CD4-positive, alpha-beta T cell treated with Interleukin-6 at 100 ng/mL for 8 hours (primary cell): ENCODE measurements around the gene CIB2.

Source experiments
- DNase-seq: peaks from one replicate; pipeline ENCODE4 v3.0.0-alpha.2; 2020; ENCODE audit warnings: mixed read lengths, low spot score

CIB2 gene

DNA sequence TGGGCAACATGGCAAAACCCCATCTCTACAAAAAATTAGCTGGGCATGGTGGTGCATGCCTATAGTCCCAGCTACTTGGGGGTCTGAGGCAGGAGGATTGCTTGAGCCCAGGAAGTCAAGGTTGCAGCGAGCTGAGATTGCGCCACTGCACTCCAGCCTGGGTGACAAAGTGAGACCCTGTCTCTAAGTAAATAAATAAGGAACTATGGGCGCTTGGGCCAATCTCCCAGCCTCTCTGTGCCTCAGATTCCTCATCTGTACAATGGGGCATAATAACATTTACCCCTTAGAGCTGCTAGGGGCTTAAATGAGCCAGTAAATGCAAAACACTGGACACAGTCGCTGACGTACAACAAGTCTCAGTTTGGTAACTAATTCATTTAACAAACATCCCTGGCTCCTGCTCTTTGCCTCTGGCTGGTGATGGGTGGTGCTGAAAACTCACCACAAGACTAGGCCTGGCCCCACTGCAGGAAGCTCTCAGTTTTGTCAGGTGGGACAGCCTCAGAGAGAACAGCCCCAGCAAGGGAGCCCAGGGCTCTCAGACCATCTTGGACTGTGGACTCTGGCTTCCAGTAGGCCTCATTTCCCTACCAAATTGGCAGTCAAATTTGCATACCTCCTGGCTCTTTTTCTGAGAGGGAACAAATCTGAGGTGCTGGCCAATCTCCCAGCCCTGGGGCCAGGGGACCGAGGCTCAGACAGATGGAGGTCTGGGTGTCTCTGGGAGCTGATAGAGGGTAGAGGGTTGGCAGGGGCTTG lies 47.4 kb downstream of the CIB2 start:
- DNase-seq, result no peak

- DNase-seq, result no peak
These were observed 48.1 kb downstream of the CIB2 start for GRCh38 chr15:78083186-78083585.

DNA sequence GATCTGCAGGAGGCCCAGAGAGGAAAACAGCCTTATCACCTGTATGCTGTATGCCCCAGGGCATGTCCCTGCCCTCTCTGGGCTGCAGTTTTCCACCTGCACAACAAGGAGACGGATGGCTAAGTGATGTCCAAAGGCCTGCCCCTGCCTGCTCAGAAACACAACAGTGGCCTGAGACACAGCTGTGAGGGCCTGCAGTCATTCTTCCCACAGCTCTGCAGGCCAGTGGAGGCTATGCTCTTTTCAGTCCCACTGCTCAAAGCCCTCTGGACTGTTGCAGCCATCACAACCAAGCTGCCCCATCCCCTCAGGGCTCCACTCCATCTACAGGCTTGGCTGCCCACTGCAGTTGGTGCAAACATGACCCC lies 48.5 kb downstream of the CIB2 start:
- no peak for DNase-seq

- DNase-seq, result no peak
These were observed 49.0 kb downstream of the CIB2 start for GRCh38 chr15:78082106-78082742.

DNA sequence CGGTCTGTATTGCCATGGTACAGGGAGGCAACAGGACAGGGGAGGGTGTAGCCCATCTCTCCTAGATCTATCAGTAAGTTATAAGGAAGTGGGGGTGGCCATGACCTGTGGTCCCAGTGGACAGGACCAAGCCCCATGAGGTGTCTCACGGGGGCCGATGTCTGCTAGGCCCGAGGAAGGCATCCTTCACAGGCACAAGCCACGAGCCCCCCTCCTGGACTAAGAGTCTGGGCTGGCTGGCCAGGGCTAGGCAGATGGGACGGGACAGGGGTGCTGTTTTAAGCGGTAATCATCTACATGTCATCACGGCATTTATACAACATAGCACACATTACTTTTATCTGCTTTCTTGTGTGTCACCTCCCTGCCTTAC lies 51.2 kb downstream of the CIB2 start:
- DNase-seq, result no peak

- no peak for DNase-seq
These were observed 51.8 kb downstream of the CIB2 start for GRCh38 chr15:78079298-78080087.

- no peak for DNase-seq
These were observed 53.4 kb downstream of the CIB2 start for GRCh38 chr15:78077871-78078210.

DNA sequence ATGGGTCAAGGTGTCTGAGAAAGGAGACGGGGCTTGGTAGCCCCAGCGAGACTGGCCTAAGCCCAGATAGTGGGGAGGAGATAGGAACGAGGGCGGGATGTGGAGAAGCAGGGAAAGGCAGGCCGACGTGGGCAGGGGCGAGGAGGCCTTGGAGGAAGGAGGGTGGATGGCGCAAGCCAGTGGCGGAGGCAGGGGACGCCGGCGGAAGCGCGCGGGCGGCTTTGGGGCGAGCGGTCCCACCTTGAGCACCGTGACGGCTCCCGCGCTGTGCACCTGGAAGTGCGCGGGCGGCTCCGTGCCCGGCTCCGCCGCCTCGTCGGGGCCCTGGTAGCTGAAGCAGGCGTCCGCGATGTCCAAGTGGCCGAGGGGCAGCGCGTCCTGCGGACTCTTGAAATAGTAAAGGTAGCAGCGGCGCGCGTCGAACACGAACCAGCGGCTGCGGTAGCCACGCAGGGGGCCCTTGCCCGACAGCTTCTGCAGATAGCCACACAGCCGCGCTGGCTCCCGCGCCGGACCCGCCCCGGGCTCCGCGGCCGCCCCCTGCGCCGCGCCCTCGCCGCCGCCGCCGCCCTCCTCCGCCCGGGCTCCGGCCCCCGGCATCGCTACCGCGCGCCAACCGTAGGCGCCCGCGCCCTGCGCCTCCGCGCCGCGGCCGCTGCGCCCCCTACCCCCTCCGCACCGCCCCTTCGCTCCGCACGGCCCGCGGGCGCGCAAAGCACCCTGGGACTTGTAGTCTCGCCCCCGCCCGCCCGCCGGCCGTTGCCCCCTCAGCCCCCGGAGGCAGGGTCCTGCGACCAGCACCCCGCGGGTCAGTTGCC lies 54.0 kb downstream of the CIB2 start, which contains the start of gene TBC1D2B:
TSS of gene TBC1D2B (minus strand) at position 659 of the 818 bp plus-strand sequence. CDS start at position 600, 59 bp downstream.
- DNase-seq, result peak; percentile 59

DNA sequence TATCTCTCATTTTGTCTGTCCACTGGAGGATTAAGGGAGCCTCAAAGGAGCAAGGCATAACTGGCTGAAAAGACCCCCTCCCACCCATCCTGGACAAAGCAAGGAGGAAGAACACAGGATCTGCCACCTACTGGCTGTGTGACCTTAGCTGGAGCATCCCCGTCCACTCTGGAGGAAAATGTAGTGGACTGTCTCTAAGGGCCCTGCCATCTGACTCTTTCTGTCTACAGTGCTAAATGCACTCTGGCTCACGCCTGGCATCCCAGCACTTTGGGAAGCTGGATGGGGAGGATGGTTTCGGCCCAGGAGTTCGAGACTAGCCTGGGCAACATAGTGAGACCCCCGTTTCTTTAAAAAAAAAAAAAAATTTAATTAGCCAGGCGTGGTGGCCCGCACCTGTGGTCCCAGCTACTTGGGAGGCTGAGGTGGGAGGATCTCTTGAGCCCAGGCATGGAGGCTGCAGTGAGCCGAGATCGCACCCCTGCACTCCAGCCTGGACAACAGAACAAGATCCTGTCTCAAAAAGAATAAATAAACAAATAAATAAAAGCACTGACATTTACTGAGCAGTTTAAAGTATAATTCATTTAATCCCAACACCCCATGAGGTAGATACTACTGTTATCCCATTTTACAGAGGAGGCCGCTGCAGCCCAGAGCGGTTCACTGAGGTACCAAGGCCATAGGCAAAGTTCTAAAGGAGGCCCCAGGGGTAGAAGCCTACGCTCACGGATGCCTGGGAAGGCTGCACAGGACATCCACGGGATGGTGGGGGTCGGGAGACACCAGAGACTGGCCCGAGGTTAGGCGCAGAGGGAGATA lies 54.8 kb downstream of the CIB2 start:
- DNase-seq, result no peak

GRCh38 chr15:78075490-78076230 lies 55.6 kb downstream of the CIB2 start:
- no peak for DNase-seq

DNA sequence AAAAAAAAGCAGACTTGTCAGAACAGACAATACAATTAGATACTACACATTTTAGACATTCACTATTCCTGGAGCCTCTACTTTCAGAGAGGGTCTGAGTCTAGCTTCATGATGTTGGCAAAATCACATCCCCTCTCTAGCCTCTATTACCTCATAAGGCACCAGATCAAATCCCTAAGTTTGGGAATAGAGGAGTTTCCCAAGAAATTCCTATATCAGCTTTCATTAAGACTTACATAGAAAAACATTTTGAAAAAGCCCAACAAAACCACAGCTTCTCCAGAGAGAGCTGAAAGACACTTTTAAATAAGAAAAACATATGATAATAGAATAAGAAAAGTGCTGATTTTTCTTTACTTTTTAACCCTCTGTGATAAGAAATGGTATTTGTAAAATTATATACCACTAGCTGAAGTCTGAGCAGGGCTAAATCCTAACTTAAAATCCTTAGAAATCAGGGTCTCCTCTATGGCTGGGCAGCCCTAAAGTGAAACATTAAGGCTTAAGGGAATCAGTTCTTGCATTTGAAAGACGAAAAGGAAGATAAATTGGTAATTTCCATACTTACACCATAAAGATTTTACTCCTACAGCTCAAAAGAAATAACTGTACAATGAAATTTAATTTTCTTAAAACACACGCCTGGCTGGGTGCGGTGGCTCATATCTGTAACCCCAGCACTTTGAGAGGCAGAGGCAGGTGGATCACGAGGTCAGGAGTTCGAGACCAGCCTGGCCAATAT lies 58.0 kb downstream of the CIB2 start:
- DNase-seq, result no peak

GRCh38 chr15:78072080-78072892 lies 59.0 kb downstream of the CIB2 start:
- DNase-seq, result peak; percentile 49

DNA sequence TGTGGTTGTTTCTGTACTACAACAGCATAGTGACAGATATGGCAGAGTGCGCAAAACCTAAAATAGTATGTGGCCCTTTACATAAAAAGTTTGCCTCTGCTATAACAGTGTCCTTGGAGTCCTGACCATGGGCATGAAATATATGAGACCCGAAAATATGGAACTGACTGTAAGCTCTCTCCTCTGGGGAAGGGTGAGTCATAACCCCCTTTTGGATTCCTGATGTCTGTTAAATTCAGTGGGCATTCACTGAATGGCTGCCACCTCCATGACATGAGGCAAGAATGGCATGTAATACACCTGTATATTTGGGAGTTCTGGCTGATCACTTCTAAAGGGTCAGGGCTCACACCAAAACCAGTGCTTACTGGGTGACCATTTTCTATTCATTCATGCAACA lies 59.9 kb downstream of the CIB2 start:
- DNase-seq, result no peak

DNA sequence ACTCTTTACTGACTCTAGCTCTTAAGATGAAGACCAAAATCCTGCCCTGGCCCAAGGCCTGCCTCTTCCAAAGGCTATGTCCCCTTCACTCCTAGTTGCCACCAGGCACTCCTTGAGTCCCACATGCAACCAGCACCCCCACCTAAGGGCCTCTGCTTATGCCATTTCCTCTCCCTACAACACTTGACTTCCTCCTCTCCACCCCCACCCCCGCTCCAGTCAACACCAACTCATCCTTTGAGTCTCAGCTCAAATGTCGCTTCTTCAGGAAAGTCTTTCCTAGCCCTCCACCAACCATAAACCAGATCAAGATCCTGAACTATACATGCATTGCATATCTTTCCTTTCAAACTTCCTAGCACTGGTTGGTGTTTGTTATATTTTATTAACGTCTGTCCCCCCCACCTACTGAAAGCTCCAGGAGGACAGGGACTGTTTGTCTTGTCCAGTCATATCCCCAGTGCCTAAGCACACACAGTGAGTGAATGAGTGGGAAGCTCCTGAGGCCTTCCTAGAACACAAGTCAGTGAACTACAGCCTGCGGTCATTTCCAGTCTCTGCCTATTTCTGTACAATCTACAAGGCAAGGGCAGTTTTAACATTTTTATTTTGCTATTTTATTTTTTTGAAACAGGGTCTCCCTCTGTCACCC lies 61.1 kb downstream of the CIB2 start:
- DNase-seq, result peak; percentile 51

DNA sequence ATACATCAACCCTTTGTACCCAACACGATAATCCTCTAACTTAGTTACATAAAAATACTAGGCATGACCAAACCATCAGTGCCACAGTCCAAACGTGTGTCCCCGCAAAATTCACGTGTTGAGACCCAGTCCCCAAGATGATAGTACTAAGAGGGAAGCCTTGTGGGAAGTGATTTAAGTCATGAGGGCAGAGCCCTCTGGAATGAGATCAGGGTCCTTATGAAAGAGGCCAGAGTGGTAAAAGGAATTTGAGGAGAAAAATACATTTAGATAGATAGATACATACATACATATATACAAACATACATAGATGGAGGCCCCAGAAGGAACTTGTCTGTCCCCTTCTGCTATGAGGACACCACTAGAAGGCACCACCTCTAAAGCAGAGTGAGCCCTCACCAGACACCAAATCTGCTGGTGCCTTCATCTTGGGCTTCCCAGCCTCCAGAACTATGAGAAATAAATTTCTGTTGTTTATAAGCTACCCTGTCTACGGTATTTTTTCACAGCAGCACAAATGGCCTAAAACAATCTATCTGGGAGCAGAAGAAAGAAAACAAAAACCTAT lies 61.7 kb downstream of the CIB2 start:
- DNase-seq, result no peak

- no peak for DNase-seq
These were observed 62.2 kb downstream of the CIB2 start for GRCh38 chr15:78069052-78069414.

GRCh38 chr15:78067328-78068228 lies 63.7 kb downstream of the CIB2 start:
- DNase-seq, result no peak
